Stimulated activated CD4-positive, alpha-beta T cell treated with anti-CD3 and anti-CD28 coated beads, Interleukin-12 subunit alpha, Interleukin-12 subunit beta, amount 100 ng/mL, for 4 hours (primary cell): ENCODE results near the gene FBXW10B.
"Not testable (repeated sequence)": the region's sequence is repeated elsewhere in the genome, so short reads cannot be mapped to it uniquely, and the experiment has no call there.

ENCODE experiments used
- DNase-seq: peaks from one replicate; pipeline ENCODE4 v3.0.0-alpha.2; 2020

Gene FBXW10B

GRCh38 chr17:15630930-15631453, 11.5 kb upstream of the FBXW10B start:
- DNase-seq: not testable (repeated sequence)

- DNase-seq: not testable (repeated sequence)
These were observed 10.5 kb upstream of the FBXW10B start for GRCh38 chr17:15629991-15630390.

- DNase-seq: not testable (repeated sequence)
These were observed 4.2 kb upstream of the FBXW10B start for GRCh38 chr17:15623661-15624209.

- DNase-seq: not testable (repeated sequence)
These were observed 3.8 kb upstream of the FBXW10B start for GRCh38 chr17:15623255-15623654.

- DNase-seq: not testable (repeated sequence)
These were observed 2.6 kb upstream of the FBXW10B start for GRCh38 chr17:15622124-15622523.

- not testable (repeated sequence) for DNase-seq
These were observed 2.7 kb downstream of the FBXW10B start for GRCh38 chr17:15616828-15617227.

GRCh38 chr17:15615850-15616249, 3.7 kb downstream of the FBXW10B start:
- not testable (repeated sequence) for DNase-seq

GRCh38 chr17:15613111-15613510, 6.4 kb downstream of the FBXW10B start:
- DNase-seq: not testable (repeated sequence)

GRCh38 chr17:15592960-15593359, 26.5 kb downstream of the FBXW10B start:
- DNase-seq: not testable (repeated sequence)

- not testable (repeated sequence) for DNase-seq
These were observed 27.5 kb downstream of the FBXW10B start for GRCh38 chr17:15591986-15592385.

- DNase-seq: not testable (repeated sequence)
These were observed 28.7 kb downstream of the FBXW10B start for GRCh38 chr17:15590844-15591243.

GRCh38 chr17:15589544-15590536, 29.7 kb downstream of the FBXW10B start:
- not testable (repeated sequence) for DNase-seq

GRCh38 chr17:15588017-15588416, 31.5 kb downstream of the FBXW10B start:
- DNase-seq: not testable (repeated sequence)

- not testable (repeated sequence) for DNase-seq
These were observed 36.2 kb downstream of the FBXW10B start for GRCh38 chr17:15583313-15583712.

GRCh38 chr17:15581462-15581861, 38.0 kb downstream of the FBXW10B start:
- not testable (repeated sequence) for DNase-seq

- not testable (repeated sequence) for DNase-seq
These were observed 42.7 kb downstream of the FBXW10B start for GRCh38 chr17:15576848-15577247.

- DNase-seq: not testable (repeated sequence)
These were observed 44.8 kb downstream of the FBXW10B start for GRCh38 chr17:15574660-15575059.

- not testable (repeated sequence) for DNase-seq
These were observed 45.6 kb downstream of the FBXW10B start for GRCh38 chr17:15573870-15574269.
